ENCODE data around the gene ATP4B. TPM values are rescaled to one million over a fixed set of nuclear protein-coding genes. Genes with fewer than 3 reads are reported as not detected.

ATP4B gene
- total RNA-seq, 1 experiment from 2014 or later, result not detected

DNA sequence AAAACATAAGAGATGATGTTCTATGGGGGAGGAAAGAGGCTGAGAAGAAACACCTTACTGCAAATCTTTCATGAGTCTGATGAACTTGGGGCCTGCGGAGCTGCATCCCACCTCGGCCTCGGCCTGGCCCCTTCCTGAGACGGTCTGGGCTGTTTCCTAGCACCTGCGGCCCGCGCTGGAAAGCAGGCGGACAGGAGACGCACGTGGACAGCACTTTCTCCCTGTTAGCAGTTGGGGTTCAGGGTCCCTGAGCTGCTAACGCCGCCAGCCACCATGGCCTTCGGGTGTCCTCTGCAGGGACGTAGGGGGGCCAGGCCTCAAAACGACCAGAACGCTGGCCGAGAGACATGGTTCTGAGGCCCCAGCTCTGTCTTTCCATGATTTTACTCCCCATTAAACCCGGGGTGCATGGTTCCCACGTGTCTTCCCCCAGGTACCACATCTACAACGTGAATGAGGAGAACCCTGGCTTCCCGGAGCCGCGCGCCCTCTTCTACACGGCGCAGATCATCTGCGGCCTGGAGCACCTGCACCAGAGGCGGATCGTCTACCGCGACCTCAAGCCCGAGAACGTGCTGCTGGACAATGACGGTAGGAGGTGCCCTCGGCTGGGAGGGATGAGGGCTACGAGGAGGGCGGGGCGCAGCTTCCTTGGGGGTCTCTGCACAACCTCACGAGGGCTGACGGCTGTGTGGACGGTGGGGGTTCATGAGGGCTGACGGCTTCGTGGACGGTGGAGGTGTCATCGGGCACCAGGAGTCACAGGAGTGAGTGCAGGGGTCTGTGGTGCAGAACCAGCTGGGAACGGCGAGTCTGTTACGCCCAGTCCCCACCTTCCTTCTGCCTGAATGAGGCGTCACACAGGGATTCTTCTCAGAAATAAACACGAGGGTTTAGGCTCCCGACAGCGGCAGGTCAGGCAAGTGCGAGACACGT, 13.3 kb upstream of the ATP4B start:
- no TSS peak for BruUV-seq (replicated peaks)
- no peaks in the 10 kb centered on the region for H3K4me1 ChIP-seq (ENCODE audit: control insufficient read depth in 1 of 2, insufficient read depth in 2 of 2, low read length in 2 of 2)
- ChIA-PET CTCF (no interaction called here), RAD21 (ENCODE audit: low non-redundant PET in 1 of 2, low total read pairs in 2 of 2, uncharacterized antibody in 2 of 2, unreplicated experiment in 2 of 2) (no interaction called here), POLR2A (no interaction called here)
- no peak overlapping the region for H3K9ac ChIP-seq (ENCODE audit: low read length)
- ATAC-seq (no peak), DNase-seq (ENCODE audit: low read depth, low spot score) (no peak)
- no peaks in the 10 kb centered on the region for H3K36me3 ChIP-seq (ENCODE audit: control insufficient read depth in 1 of 2, insufficient read depth in 2 of 2, low read length in 2 of 2)
- no peaks in the 10 kb centered on the region for H3K79me2 ChIP-seq (ENCODE audit: insufficient read depth, low read length)
- no peak overlapping the region for H3K4me3 ChIP-seq (replicated peaks in 1 of 2; ENCODE audit: low read depth in 1 of 2, low read length in 2 of 2)
- TF ChIP-seq POLR2AphosphoS5 (IDR thresholded peaks at IDR 0.05; ENCODE audit: low read depth, low read length) (no peak), ELF1 (IDR thresholded peaks at IDR 0.05; ENCODE audit: borderline replicate concordance, low read depth) (no peak), RAD21 (IDR thresholded peaks at IDR 0.05; ENCODE audit: low read depth) (no peak), POLR2A (IDR thresholded peaks at IDR 0.05; ENCODE audit: borderline replicate concordance, extremely low read depth, insufficient read depth, insufficient read length) (no peak), SP1 (IDR thresholded peaks at IDR 0.05; ENCODE audit: low read depth) (no peak), EZH2 (IDR thresholded peaks at IDR 0.05) (no peak), CEBPB (IDR thresholded peaks at IDR 0.05; ENCODE audit: low read depth) (no peak), JUND (IDR thresholded peaks at IDR 0.05) (no peak), EGR1 (IDR thresholded peaks at IDR 0.05; ENCODE audit: low read depth) (no peak), ZNF274 (IDR thresholded peaks at IDR 0.05; ENCODE audit: low read depth, low read length) (no peak), ZFX (IDR thresholded peaks at IDR 0.05) (no peak), EZH2phosphoT487 (IDR thresholded peaks at IDR 0.05; ENCODE audit: borderline replicate concordance) (no peak)
- TF ChIP-seq, protein P1, sequence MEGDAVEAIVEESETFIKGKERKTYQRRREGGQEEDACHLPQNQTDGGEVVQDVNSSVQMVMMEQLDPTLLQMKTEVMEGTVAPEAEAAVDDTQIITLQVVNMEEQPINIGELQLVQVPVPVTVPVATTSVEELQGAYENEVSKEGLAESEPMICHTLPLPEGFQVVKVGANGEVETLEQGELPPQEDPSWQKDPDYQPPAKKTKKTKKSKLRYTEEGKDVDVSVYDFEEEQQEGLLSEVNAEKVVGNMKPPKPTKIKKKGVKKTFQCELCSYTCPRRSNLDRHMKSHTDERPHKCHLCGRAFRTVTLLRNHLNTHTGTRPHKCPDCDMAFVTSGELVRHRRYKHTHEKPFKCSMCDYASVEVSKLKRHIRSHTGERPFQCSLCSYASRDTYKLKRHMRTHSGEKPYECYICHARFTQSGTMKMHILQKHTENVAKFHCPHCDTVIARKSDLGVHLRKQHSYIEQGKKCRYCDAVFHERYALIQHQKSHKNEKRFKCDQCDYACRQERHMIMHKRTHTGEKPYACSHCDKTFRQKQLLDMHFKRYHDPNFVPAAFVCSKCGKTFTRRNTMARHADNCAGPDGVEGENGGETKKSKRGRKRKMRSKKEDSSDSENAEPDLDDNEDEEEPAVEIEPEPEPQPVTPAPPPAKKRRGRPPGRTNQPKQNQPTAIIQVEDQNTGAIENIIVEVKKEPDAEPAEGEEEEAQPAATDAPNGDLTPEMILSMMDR (IDR thresholded peaks at IDR 0.05 in 2 of 3, conservative IDR thresholded peaks at IDR 0.05 in 1 of 3; ENCODE audit: borderline replicate concordance in 1 of 3, insufficient read depth in 1 of 3, low read depth in 2 of 3, low read length in 2 of 3), result no peak
- H3K27ac ChIP-seq (ENCODE audit: low read depth, low read length), result no peak overlapping the region
- H2AFZ ChIP-seq (ENCODE audit: low read depth, low read length, poor library complexity, severe bottlenecking), result no peak overlapping the region
- H4K20me1 ChIP-seq (ENCODE audit: insufficient read depth), result no peaks in the 10 kb centered on the region
- H3K27me3 ChIP-seq (ENCODE audit: insufficient read depth, low read length), result no peaks in the 10 kb centered on the region
- H3K4me2 ChIP-seq (ENCODE audit: low read length), result no peak overlapping the region
- no peaks in the 10 kb centered on the region; a peak in 1 of 4 replicates for H3K9me3 ChIP-seq (ENCODE audit: control insufficient read depth in 1 of 2, insufficient read depth in 1 of 2, low read depth in 1 of 2, low read length in 2 of 2)
- no peaks in the 10 kb centered on the region for H3K9me2 ChIP-seq (ENCODE audit: insufficient read depth)
- intact Hi-C loops (cut with micrococcal nuclease), result no loop called here
